Head of caudate nucleus (tissue), 42 donors: ENCODE measurements around the gene UNC45A.

Experiments
- DNase-seq, 42 donors: peaks; one replicate each; pipeline versions ENCODE4 v3.0.0 to v3.0.0-alpha.2; 2020 to 2021; ENCODE audit warnings: mixed read lengths in 7 of 42
- intact Hi-C: fragments of 100-400 bp; cut with DNase I; formaldehyde crosslinking; loops from one replicate; pipeline ENCODE4 v1.15.0; 2022

The UNC45A gene

GRCh38 chr15:90934256-90934948, 683 bp upstream of the UNC45A start:
- peak; percentile 80 to 95 (median 88) for DNase-seq
- intact Hi-C loops = loop anchor here (5.0 kb wide), 1 partner anchor 287 kb away; no protein-coding TSS in a partner anchor

GRCh38 chr15:90936823-90937222, 1.7 kb downstream of the UNC45A start:
- DNase-seq = no peak
- intact Hi-C loops = no loop called here

GRCh38 chr15:90938261-90938660, 3.2 kb downstream of the UNC45A start:
- intact Hi-C loops = no loop called here
- no peak for DNase-seq

- intact Hi-C loops = no loop called here
- no peak for DNase-seq
Observed at GRCh38 chr15:90939756-90940155, 4.7 kb downstream of the UNC45A start.

DNA sequence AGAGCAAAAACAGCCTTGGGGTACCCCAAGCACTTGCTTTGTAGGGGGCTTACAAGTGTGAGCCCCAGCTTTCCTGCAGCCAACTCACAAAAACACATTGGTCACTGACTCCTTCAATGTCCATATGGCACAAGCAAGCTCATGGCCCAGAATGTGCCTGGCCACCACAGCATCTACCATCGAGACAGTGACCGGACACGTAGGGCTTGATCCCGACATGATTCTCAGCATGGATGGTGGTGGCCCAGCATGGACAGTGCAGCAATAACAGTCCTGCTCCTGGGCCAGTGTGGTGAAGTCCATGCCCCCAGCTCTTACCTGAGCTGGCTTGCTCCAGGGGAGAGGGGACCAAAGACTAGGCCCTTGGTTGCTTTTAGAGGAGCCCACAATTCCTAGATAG, 6.0 kb downstream of the UNC45A start:
- no peak for DNase-seq
- intact Hi-C loops = no loop called here

- intact Hi-C loops = no loop called here
- DNase-seq = no peak
Observed at GRCh38 chr15:90942354-90943120, 7.5 kb downstream of the UNC45A start.

DNA sequence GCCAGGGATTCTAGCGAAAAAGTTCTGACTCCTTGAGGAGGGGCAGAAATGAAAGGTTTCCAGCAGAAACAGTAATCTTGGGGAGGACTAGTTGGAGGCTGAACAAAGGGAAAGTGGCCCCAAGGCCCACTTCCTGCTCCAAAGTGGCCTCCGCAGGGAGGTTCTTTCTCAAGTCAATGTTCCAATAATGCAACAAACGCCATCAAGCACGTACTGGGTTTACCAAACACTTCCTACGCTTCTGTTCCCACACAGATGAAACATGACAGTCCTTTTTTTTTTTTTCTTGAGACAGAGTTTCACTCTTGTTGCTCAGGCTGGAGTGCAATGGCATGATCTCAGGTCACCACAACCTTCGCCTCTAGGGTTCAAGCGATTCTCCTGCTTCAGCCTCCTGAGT, 10.0 kb downstream of the UNC45A start:
- DNase-seq = no peak
- intact Hi-C loops = no loop called here

DNA sequence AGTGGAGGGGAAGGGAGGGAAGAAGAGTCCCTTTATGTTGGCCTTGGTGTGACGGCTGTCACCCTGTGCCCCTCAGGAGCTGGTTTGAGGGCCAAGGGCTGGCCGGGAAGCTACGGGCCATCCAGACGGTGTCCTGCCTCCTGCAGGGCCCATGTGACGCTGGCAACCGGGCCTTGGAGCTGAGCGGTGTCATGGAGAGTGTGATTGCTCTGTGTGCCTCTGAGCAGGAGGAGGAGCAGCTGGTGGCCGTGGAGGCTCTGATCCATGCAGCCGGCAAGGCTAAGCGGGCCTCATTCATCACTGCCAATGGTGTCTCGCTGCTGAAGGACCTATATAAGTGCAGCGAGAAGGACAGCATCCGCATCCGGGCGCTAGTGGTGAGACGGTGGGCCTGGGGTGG, 11.5 kb downstream of the UNC45A start:
- intact Hi-C loops = no loop called here
- no peak for DNase-seq

DNA sequence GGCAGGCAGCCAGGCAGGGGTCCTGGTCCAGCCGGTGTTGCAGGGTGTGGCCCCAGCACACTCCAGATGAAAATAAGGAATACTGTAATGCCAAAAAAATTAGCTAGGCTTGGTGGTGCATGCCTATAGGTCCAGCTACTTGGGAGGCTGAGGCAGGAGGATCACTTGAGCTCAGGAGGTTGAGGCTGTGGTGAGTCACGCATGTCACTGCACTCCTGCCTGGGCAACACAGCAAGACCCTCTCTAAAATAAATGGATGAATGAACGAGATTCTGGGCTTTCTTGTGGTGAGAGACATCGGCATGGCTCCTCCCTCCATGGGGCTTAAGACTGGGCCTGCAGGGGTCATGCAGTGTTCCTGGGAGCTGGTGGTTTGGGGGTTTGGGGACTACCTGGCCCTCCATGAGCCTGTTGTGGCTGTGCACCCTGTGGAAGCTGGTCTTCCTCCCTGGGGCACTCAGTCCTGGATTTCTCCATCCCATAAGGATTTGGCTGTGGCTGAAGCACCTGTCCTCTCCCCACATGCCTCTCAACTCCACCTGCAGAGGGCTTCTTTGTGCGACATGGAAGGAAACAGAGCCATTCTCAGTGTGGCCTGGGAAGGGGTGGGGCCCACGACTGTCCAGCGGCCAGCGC, 12.0 kb downstream of the UNC45A start:
- intact Hi-C loops = no loop called here
- DNase-seq = no peak

DNA sequence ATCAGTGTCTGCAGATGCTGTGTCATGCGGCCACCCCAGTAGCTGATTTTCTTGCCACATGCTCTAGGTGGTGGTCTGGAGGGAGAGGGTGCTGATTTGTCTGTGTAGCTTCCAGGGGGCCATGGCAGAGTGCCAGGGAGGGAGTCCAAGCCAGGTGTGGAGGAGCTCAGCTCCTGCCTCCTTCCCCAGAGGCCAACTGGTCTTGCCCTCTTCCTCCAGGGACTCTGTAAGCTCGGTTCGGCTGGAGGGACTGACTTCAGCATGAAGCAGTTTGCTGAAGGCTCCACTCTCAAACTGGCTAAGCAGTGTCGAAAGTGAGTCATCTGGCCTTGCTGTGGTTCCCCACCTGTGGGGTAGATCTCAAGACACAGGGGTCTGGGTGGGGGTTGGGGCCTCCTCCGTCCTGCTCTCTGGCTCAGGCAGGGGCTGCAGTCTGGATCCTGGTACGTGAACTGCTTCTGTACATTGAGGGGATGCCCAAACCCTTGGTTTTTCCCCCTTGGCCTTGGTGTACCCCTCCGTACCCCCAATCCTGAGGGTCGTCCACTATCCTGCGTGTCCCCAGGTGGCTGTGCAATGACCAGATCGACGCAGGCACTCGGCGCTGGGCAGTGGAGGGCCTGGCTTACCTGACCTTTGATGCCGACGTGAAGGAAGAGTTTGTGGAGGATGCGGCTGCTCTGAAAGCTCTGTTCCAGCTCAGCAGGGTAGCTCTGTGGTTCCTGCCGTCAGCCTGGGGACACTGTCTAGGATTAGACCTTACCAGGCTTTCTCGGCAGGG, 12.7 kb downstream of the UNC45A start:
- no peak for DNase-seq
- intact Hi-C loops = no loop called here

DNA sequence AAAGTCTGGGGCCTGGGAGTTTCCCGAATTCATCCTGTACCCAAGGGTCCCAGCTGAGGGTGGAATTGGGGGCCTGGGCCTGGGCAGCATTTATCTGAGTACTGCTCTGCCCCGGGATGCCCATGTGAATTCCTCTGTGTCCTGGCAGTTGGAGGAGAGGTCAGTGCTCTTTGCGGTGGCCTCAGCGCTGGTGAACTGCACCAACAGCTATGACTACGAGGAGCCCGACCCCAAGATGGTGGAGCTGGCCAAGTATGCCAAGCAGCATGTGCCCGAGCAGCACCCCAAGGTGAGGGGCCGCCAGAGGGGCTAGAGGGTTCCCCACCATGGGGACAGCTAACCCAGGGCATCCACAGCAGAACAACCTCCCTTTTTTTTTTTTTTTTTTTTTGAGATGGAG, 13.4 kb downstream of the UNC45A start:
- no peak for DNase-seq
- intact Hi-C loops = no loop called here

GRCh38 chr15:90949979-90950675, 15.0 kb downstream of the UNC45A start:
- intact Hi-C loops = loop anchor here (10.0 kb wide), 1 partner anchor 75 kb away; the partner anchor contains the start of gene VPS33B
- no peak for DNase-seq

GRCh38 chr15:90950676-90951075, 15.6 kb downstream of the UNC45A start:
- no peak for DNase-seq
- intact Hi-C loops = loop anchor here (10.0 kb wide), 1 partner anchor 74 kb away; the partner anchor contains the start of gene VPS33B

DNA sequence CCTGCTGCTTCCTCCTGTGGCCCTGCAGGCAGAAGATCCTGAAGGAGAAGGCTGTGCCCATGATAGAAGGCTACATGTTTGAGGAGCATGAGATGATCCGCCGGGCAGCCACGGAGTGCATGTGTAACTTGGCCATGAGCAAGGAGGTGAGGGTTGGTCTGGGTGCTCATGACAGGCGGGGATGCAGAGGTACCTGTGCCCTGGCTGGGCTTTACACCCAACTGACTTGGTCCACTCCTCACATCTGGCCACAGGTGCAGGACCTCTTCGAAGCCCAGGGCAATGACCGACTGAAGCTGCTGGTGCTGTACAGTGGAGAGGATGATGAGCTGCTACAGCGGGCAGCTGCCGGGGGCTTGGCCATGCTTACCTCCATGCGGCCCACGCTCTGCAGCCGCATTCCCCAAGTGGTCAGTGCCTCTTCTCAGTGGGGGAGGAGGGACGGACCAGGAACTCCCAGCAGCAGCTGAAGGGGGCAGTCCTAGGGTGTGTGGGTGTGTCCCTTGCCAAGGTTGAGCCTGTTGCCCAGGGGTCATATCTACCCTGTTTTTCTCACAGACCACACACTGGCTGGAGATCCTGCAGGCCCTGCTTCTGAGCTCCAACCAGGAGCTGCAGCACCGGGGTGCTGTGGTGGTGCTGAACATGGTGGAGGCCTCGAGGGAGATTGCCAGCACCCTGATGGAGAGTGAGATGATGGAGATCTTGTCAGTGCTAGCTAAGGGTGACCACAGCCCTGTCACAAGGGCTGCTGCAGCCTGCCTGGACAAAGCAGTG, 18.0 kb downstream of the UNC45A start:
- intact Hi-C loops = loop anchor here (10.0 kb wide), 1 partner anchor 72 kb away; the partner anchor contains the start of gene VPS33B
- no peak for DNase-seq

DNA sequence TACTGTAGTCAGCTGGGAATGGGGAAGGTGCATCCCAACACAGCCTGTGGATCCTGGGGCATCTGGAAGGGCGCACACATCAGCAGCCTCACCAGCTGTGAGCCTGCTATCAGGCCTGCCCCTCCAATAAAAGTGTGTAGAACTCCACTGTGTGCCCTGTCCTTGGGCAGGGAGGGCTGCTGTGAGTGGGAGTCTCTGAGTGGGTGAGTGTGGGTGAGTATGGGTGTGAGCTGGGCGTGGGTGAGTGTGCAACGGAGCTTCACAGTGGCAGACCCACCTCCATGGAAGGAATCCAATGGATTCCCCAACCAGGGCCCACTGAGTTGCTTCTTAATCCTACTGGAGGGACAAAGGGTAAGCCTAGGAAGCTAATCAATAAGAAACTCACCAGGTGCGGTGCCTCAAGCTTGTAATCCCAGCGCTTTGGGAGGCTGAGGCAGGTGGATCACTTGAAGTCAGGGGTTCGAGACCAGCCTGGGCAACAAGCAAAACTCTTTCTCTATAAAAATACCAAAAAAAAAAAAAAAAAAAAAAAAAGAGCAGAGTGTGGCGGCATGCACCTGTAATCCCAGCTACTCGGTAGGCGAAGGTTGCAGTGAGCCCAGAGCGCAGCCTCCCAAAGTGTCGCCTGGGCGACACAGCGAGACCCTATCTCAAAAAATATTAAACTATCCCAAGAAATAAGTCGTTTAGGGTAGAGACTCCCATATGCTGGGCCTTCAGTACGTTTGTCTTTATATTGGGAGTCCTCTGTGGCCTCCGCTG, 19.0 kb downstream of the UNC45A start:
- intact Hi-C loops = loop anchor here (10.0 kb wide), 1 partner anchor 71 kb away; the partner anchor contains the start of gene VPS33B
- DNase-seq = no peak

- DNase-seq = peak; percentile 94 to 99 (median 97)
Observed at GRCh38 chr15:90954712-90955623, 19.9 kb downstream of the UNC45A start, which contains the start of gene RCCD1. RCCD1 (plus strand) TSS chr15:90954884; CDS start chr15:90956735, 1,851 bp downstream.

More at GRCh38 chr15:90954712-90955623, 19.9 kb downstream of the UNC45A start, which contains the start of gene RCCD1:
- intact Hi-C loops = loop anchor here (5.0 to 10.0 kb wide), 3 partner anchors 70 to 317 kb away; partner anchors contain the start of gene VPS33B
